DND-41 (cell line): Measurements from ENCODE around the gene SVBP.

Experiments used
- ATAC-seq: fragments of 200-7000 bp; cut with Tn5 transposase; 3 replicates; pipeline ENCODE4 v1.9.1; 2021; ENCODE audit warnings: low read depth; ENCODE audit not compliant: insufficient read depth
- DNase-seq: peaks from one replicate; pipeline ENCODE4 v3.0.0-alpha.2; 2020
- H2AFZ ChIP-seq: 2 replicates; pipeline ENCODE4 v1.6.0; 2012; ENCODE audit warnings: low read depth, low read length
- H3K27ac ChIP-seq: 2 replicates; pipeline ENCODE4 v1.5.1; 2012; ENCODE audit warnings: low read length, inconsistent platforms
- H3K27me3 ChIP-seq: fragments of 200-600 bp; sonication (generic); 2 replicates; pipeline ENCODE4 v1.6.0; 2012; ENCODE audit warnings: low read length, mild to moderate bottlenecking, inconsistent platforms; ENCODE audit not compliant: insufficient read depth, poor library complexity
- H3K36me3 ChIP-seq: 2 replicates; pipeline ENCODE4 v1.5.1; 2012; ENCODE audit warnings: low read length, inconsistent platforms; ENCODE audit not compliant: insufficient read depth
- H3K4me1 ChIP-seq: 2 replicates; pipeline ENCODE4 v1.5.1; 2012; ENCODE audit warnings: mild to moderate bottlenecking, low read length; ENCODE audit not compliant: insufficient read depth
- H3K4me2 ChIP-seq: 2 replicates; pipeline ENCODE4 v1.6.0; 2012; ENCODE audit warnings: mild to moderate bottlenecking, moderate library complexity, low read length, inconsistent platforms; ENCODE audit not compliant: insufficient read depth
- H3K4me3 ChIP-seq, 2 experiments: fragments of 200-600 bp in 1 of 2; shearing (Covaris generic) in 1 of 2; 2 replicates each; pipeline ENCODE4 v1.5.1; 2012 to 2016; ENCODE audit warnings: inconsistent platforms in 2 of 2, low read length in 2 of 2, mild to moderate bottlenecking in 2 of 2, low read depth in 1 of 2, moderate library complexity in 1 of 2
- H3K79me2 ChIP-seq: 2 replicates; pipeline ENCODE4 v1.6.0; 2012; ENCODE audit warnings: low read length, inconsistent platforms; ENCODE audit not compliant: insufficient read depth
- H3K9ac ChIP-seq: 2 replicates; pipeline ENCODE4 v1.6.0; 2012; ENCODE audit warnings: low read depth, mild to moderate bottlenecking, inconsistent platforms, low read length, moderate library complexity
- H3K9me3 ChIP-seq: 2 replicates; pipeline ENCODE4 v1.5.1; 2012; ENCODE audit warnings: low read length, moderate library complexity, mild to moderate bottlenecking, inconsistent platforms; ENCODE audit not compliant: insufficient read depth, severe bottlenecking
- H4K20me1 ChIP-seq: 2 replicates; pipeline ENCODE4 v1.6.0; 2012; ENCODE audit warnings: low read length; ENCODE audit not compliant: insufficient read depth
- EZH2 ChIP-seq: IDR thresholded peaks from 3 replicates; pipeline ENCODE4 v1.6.1; 2012; ENCODE audit warnings: borderline replicate concordance, low read depth, mild to moderate bottlenecking, moderate library complexity, low read length, inconsistent platforms; ENCODE audit not compliant: severe bottlenecking
- TF ChIP-seq, protein P1 (sequence below): IDR thresholded peaks from 2 replicates; pipeline ENCODE4 v1.5.1; 2012; ENCODE audit warnings: borderline replicate concordance, low read length, moderate library complexity, mild to moderate bottlenecking; ENCODE audit not compliant: poor library complexity, severe bottlenecking; ENCODE audit errors: extremely low read depth

SVBP gene

GRCh38 chr1:42774928-42775526, 42.2 kb downstream of the SVBP start:
- Histone ChIP-seq H3K27me3 (no peaks in the 10 kb centered on the region), H2AFZ (no peak overlapping the region), H3K36me3 (peaks cover 51% of the 10 kb centered on the region), H3K4me3 (no peak overlapping the region), H3K27ac (no peak overlapping the region), H3K9me3 (no peaks in the 10 kb centered on the region), H3K9ac (no peak overlapping the region), H4K20me1 (no peaks in the 10 kb centered on the region), H3K79me2 (peaks cover 15% of the 10 kb centered on the region), H3K4me2 (no peak overlapping the region), H3K4me1 (0 out of 2 replicates have a peak, but pooled peaks cover 3% of the 10 kb centered on the region)
- no peak for ATAC-seq
- TF ChIP-seq EZH2: no peak
- TF ChIP-seq, protein P1, sequence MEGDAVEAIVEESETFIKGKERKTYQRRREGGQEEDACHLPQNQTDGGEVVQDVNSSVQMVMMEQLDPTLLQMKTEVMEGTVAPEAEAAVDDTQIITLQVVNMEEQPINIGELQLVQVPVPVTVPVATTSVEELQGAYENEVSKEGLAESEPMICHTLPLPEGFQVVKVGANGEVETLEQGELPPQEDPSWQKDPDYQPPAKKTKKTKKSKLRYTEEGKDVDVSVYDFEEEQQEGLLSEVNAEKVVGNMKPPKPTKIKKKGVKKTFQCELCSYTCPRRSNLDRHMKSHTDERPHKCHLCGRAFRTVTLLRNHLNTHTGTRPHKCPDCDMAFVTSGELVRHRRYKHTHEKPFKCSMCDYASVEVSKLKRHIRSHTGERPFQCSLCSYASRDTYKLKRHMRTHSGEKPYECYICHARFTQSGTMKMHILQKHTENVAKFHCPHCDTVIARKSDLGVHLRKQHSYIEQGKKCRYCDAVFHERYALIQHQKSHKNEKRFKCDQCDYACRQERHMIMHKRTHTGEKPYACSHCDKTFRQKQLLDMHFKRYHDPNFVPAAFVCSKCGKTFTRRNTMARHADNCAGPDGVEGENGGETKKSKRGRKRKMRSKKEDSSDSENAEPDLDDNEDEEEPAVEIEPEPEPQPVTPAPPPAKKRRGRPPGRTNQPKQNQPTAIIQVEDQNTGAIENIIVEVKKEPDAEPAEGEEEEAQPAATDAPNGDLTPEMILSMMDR: no peak
- DNase-seq: no peak

DNA sequence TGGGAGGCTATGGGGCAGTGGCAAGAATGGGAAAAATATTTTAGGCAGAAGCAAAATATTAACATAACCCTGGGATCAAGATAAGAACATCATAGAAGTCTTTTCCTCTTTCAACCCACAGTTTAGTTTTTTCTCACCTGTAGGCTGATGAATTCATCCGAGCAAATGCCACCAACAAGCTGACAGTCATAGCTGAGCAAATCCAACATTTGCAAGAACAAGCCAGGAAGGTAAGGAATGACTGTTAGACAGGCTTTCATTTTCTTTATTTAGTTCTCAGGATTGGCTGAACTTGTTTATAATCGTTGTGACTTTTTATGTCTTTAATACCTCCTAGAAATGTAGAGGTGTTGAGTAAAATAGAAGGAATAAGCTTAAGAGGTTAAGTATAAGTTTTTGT, 43.8 kb downstream of the SVBP start:
- Histone ChIP-seq H3K4me2 (no peak overlapping the region), H2AFZ (no peak overlapping the region), H3K79me2 (peaks cover 26% of the 10 kb centered on the region), H3K27me3 (no peaks in the 10 kb centered on the region), H3K4me1 (peaks cover 7% of the 10 kb centered on the region; the same call in 1 of the 2 replicates), H3K9me3 (no peaks in the 10 kb centered on the region), H3K9ac (no peak overlapping the region), H3K4me3 (no peak overlapping the region), H3K27ac (no peak overlapping the region), H3K36me3 (peaks cover 44% of the 10 kb centered on the region), H4K20me1 (no peaks in the 10 kb centered on the region)
- DNase-seq (no peak), ATAC-seq (no peak)
- TF ChIP-seq, protein P1: no peak
- TF ChIP-seq EZH2: no peak

DNA sequence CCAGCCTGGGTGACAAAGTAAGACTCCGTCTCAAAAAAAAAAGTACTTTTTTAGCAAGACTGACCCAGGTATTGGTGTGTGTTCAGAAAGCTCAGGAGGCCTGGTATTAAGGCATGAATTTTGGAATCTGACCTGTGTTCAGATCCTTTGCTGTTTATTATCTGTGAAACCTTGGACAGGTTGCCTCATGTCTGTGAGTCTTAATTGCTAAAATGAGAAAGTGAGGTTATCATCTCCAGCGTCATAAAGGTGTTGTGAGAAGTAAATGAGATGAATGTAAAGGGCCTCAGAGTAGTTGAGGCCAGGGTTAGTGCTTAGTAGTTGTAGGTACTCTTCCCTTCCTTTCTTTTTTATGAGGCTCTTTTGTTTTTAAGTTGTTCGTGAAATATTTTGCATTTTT, 47.4 kb downstream of the SVBP start:
- ATAC-seq (no peak), DNase-seq (no peak)
- Histone ChIP-seq H2AFZ (no peak overlapping the region), H3K27ac (no peak overlapping the region), H3K36me3 (peaks cover 13% of the 10 kb centered on the region; the same call in 1 of the 2 replicates), H3K9me3 (no peaks in the 10 kb centered on the region), H3K4me2 (no peak overlapping the region), H4K20me1 (no peaks in the 10 kb centered on the region; the same call in 1 of the 2 replicates), H3K4me1 (peaks cover 26% of the 10 kb centered on the region), H3K4me3 (no peak overlapping the region), H3K79me2 (peaks cover 58% of the 10 kb centered on the region), H3K27me3 (no peaks in the 10 kb centered on the region), H3K9ac (no peak overlapping the region)
- TF ChIP-seq, protein P1: no peak
- TF ChIP-seq EZH2: no peak
